B cell (primary cell): Measurements from ENCODE around the gene HYAL2. TPM values are rescaled to one million over a fixed set of nuclear protein-coding genes. Genes with fewer than 3 reads are reported as not detected.

Experiments
- ATAC-seq: fragments of 200-7000 bp; cut with Tn5 transposase; one replicate; pipeline ENCODE4 v1.10.0; 2021; ENCODE audit warnings: low read depth, mild to moderate bottlenecking, moderate number of reproducible peaks, moderate library complexity
- CTCF ChIA-PET: fragments of 350-600 bp; sonication (Branson Sonifier 250); formaldehyde crosslinking; loops from one replicate; lab custom pipeline; 2021; ENCODE audit warnings: antibody characterized with exemption, inconsistent platforms; lab: Charles Lee
- POLR2A ChIA-PET: fragments of 350-600 bp; sonication (Branson Sonifier 250); formaldehyde crosslinking; loops from one replicate; lab custom pipeline; 2021; ENCODE audit warnings: antibody characterized with exemption; lab: Charles Lee
- DNase-seq: peaks from one replicate; pipeline ENCODE4 v3.0.0; 2013
- H2AFZ ChIP-seq: 2 replicates; pipeline ENCODE4 v1.6.1; 2012; ENCODE audit warnings: mild to moderate bottlenecking, low read depth, low read length; ENCODE audit not compliant: insufficient read depth, poor library complexity, severe bottlenecking
- H3K27ac ChIP-seq, 2 donors: 1 replicate in 1 of 2; 2 replicates in 1 of 2; pipeline ENCODE4 v1.5.1; 2012 to 2013; ENCODE audit warnings: low read length in 2 of 2, mild to moderate bottlenecking in 2 of 2, moderate library complexity in 1 of 2
- H3K27me3 ChIP-seq, 4 experiments: fragments of 200-600 bp in 1 of 4; sonication (generic) in 1 of 4; replicated peaks in 1 of 4; 1 replicate in 2 of 4; 2 replicates in 2 of 4; pipeline versions ENCODE4 v1.6.1 to v1.7.0; 2013 to 2016; ENCODE audit warnings: low read length in 3 of 4, mild to moderate bottlenecking in 2 of 4, mixed read lengths in 1 of 4, moderate library complexity in 1 of 4; ENCODE audit not compliant: insufficient read depth in 4 of 4, control insufficient read depth in 3 of 4; ENCODE audit errors: control extremely low read depth in 1 of 4
- H3K36me3 ChIP-seq, 2 experiments: replicated peaks in 1 of 2; 1 replicate in 1 of 2; 2 replicates in 1 of 2; pipeline versions ENCODE4 v1.6.1 to v1.7.1; 2013; ENCODE audit warnings: low read length in 1 of 2; ENCODE audit not compliant: insufficient read depth in 2 of 2, control insufficient read depth in 1 of 2; ENCODE audit errors: control extremely low read depth in 1 of 2, extremely low read depth in 1 of 2
- H3K4me1 ChIP-seq, 2 donors: fragments of 200-600 bp in 1 of 2; sonication (generic) in 1 of 2; 1 replicate in 1 of 2; 2 replicates in 1 of 2; pipeline versions ENCODE4 v1.5.1 to v1.6.1; 2013 to 2017; ENCODE audit warnings: low read length in 2 of 2; ENCODE audit not compliant: control insufficient read depth in 2 of 2, insufficient read depth in 2 of 2
- H3K4me2 ChIP-seq: replicated peaks from 2 replicates; pipeline ENCODE3; 2012; ENCODE audit warnings: mild to moderate bottlenecking, low read depth, low read length; ENCODE audit not compliant: poor library complexity, severe bottlenecking
- H3K4me3 ChIP-seq, 5 experiments: fragments of 200-600 bp in 1 of 5; sonication (generic) in 1 of 5; 1 replicate in 3 of 5; 2 replicates in 2 of 5; pipeline versions ENCODE4 v1.5.1 to v1.7.0; 2011 to 2016; ENCODE audit warnings: low read length in 4 of 5, mild to moderate bottlenecking in 4 of 5, low read depth in 2 of 5, control low read depth in 1 of 5, moderate library complexity in 1 of 5; ENCODE audit not compliant: insufficient read depth in 1 of 5; ENCODE audit errors: control extremely low read depth in 1 of 5, extremely low read depth in 1 of 5
- H3K79me2 ChIP-seq: fragments of 200-600 bp; sonication (generic); one replicate; pipeline ENCODE4 v1.6.0; 2016; ENCODE audit warnings: low read length; ENCODE audit not compliant: control insufficient read depth, insufficient read depth
- H3K9ac ChIP-seq: fragments of 200-600 bp; sonication (generic); 2 replicates; pipeline ENCODE4 v1.6.1; 2017; ENCODE audit warnings: mild to moderate bottlenecking, low read length, moderate library complexity
- H3K9me3 ChIP-seq, 3 donors: one replicate each; pipeline versions ENCODE4 v1.6.1 to v1.7.1; 2013; ENCODE audit warnings: low read length in 2 of 3; ENCODE audit not compliant: control insufficient read depth in 2 of 3, insufficient read depth in 1 of 3; ENCODE audit errors: control extremely low read depth in 1 of 3
- H4K20me1 ChIP-seq: 2 replicates; pipeline ENCODE4 v1.6.0; 2012; ENCODE audit warnings: mild to moderate bottlenecking, low read length; ENCODE audit not compliant: insufficient read depth, control insufficient read depth, poor library complexity, severe bottlenecking
- H3K27ac Mint-ChIP-seq: one replicate; pipeline ENCODE4 v1.8.0; 2021; ENCODE audit warnings: mixed read lengths
- H3K27me3 Mint-ChIP-seq: one replicate; pipeline ENCODE4 v1.8.0; 2021; ENCODE audit warnings: mixed read lengths
- H3K4me1 Mint-ChIP-seq: one replicate; pipeline ENCODE4 v1.8.0; 2021; ENCODE audit warnings: mixed read lengths
- H3K4me3 Mint-ChIP-seq: one replicate; pipeline ENCODE4 v1.8.0; 2021; ENCODE audit warnings: mixed read lengths
- H3K9me3 Mint-ChIP-seq: one replicate; pipeline ENCODE4 v1.8.0; 2022; ENCODE audit warnings: mixed read lengths; ENCODE audit not compliant: insufficient read depth
- CTCF ChIP-seq: fragments of 200-600 bp; IDR thresholded peaks from one replicate; pipeline ENCODE4 v1.8.0; 2022; ENCODE audit warnings: antibody characterized with exemption, mild to moderate bottlenecking
- EZH2 ChIP-seq: IDR thresholded peaks from 2 replicates; pipeline ENCODE4 v1.6.1; 2012; ENCODE audit warnings: borderline replicate concordance, low read depth, mild to moderate bottlenecking, moderate library complexity, low read length; ENCODE audit not compliant: insufficient read depth, poor library complexity, severe bottlenecking
- WGBS: methylation state at CpG from one replicate; pipeline ENCODE4 v1.1.5; 2013; ENCODE audit warnings: missing lambda C conversion rate; ENCODE audit not compliant: insufficient coverage; 5-methylcytosine and 5-hydroxymethylcytosine counted together
- intact Hi-C: fragments of 100-400 bp; cut with micrococcal nuclease; formaldehyde crosslinking; loops from one replicate; pipeline ENCODE4 v1.10.0; 2022
- polyA plus RNA-seq: library from polyadenylated mRNA; depleted of rRNA; stranded (reverse); fragments of >200 nt; gene quantifications from 2 replicates; pipeline ENCODE4 v1.2.3, GENCODE V29; 2012
- total RNA-seq, 2 donors: library from RNA; stranded (reverse); fragments of 120-200 nt in 1 of 2; gene quantifications; 1 replicate in 1 of 2; 2 replicates in 1 of 2; pipeline versions ENCODE4 v1.2.3 to v1.2.4, GENCODE V29; 2013 to 2022

HYAL2 gene
- total and polyA plus RNA-seq, 2 donors (not counting 1 experiment from before 2014, with no cell fraction given), result 4.2 to 5.1 TPM

GRCh38 chr3:50269977-50270413, 52.5 kb downstream of the HYAL2 start:
- Mint-ChIP-seq H3K27me3 (peaks cover 31% of the 10 kb centered on the region), H3K4me1 (peaks cover 16% of the 10 kb centered on the region), H3K27ac (no peak overlapping the region), H3K4me3 (no peak overlapping the region), H3K9me3 (no peaks in the 10 kb centered on the region)
- H3K4me2 ChIP-seq, result no peak overlapping the region
- H3K27me3 ChIP-seq, result peaks cover 0 to 53% (median 17%) of the 10 kb centered on the region in 4 experiments
- H3K79me2 ChIP-seq, result no peaks in the 10 kb centered on the region
- peaks cover 19 to 24% of the 10 kb centered on the region in 2 donors for H3K4me1 ChIP-seq
- POLR2A ChIA-PET, result no interaction called here
- CTCF ChIA-PET, result interaction anchor here (0.6 to 5.5 kb wide), 4 partner anchors 20 to 76 kb away, joined by 3 to 46 read pairs (median 10); partner anchors contain the start of gene GNAT1
- H4K20me1 ChIP-seq, result peaks cover 10% of the 10 kb centered on the region
- DNase-seq (no peak), ATAC-seq (no peak)
- no peak overlapping the region for H3K27ac ChIP-seq
- intact Hi-C loops, result no loop called here
- H3K9ac ChIP-seq, result no peak overlapping the region
- 87% methylated on average over 7 of the region's 8 CpGs for WGBS
- no peaks in the 10 kb centered on the region for H3K9me3 ChIP-seq
- no peak for TF ChIP-seq EZH2
- TF ChIP-seq CTCF, result no peak
- H2AFZ ChIP-seq, result no peak overlapping the region
- H3K4me3 ChIP-seq, result no peak overlapping the region
- no peaks in the 10 kb centered on the region for H3K36me3 ChIP-seq

- Histone ChIP-seq H3K4me1 (peaks cover 15 to 19% of the 10 kb centered on the region in 2 donors), H3K27me3 (peaks cover 0 to 49% (median 13%) of the 10 kb centered on the region in 4 experiments), H3K9me3 (no peaks in the 10 kb centered on the region), H3K4me3 (no peak overlapping the region), H3K4me2 (no peak overlapping the region), H3K36me3 (no peaks in the 10 kb centered on the region), H3K27ac (no peak overlapping the region), H3K79me2 (no peaks in the 10 kb centered on the region), H4K20me1 (peaks cover 8% of the 10 kb centered on the region), H3K9ac (no peak overlapping the region), H2AFZ (no peak overlapping the region)
- Mint-ChIP-seq H3K4me1 (peaks cover 13% of the 10 kb centered on the region), H3K27ac (no peak overlapping the region), H3K9me3 (no peaks in the 10 kb centered on the region), H3K27me3 (peaks cover 28% of the 10 kb centered on the region), H3K4me3 (no peak overlapping the region)
- DNase-seq (no peak), ATAC-seq (no peak)
- intact Hi-C loops, result no loop called here
- WGBS, result 100% methylated on average over 2 of the region's 4 CpGs
- TF ChIP-seq CTCF (no peak), EZH2 (no peak)
- ChIA-PET POLR2A (no interaction called here), CTCF (interaction anchor here (0.6 to 5.5 kb wide), 3 partner anchors 19 to 75 kb away, joined by 3 to 46 read pairs (median 3); partner anchors contain the start of gene GNAT1)
These were observed 53.1 kb downstream of the HYAL2 start for GRCh38 chr3:50269460-50269859.
